HCT116 (cell line): Measurements from ENCODE around the gene RSPH6A.

Experiments
- POLR2A ChIP-seq: IDR thresholded peaks from 2 replicates; pipeline ENCODE4 v1.7.0; 2011; ENCODE audit warnings: borderline replicate concordance; ENCODE audit not compliant: insufficient read depth, insufficient read length; ENCODE audit errors: extremely low read depth
- SP1 ChIP-seq: IDR thresholded peaks from 2 replicates; pipeline ENCODE4 v1.6.1; 2012; ENCODE audit warnings: low read depth
- SRF ChIP-seq: IDR thresholded peaks from 2 replicates; pipeline ENCODE4 v1.6.1; 2012; ENCODE audit warnings: low read depth
- TF ChIP-seq, protein P1 (sequence below), 3 experiments: fragments of 200-600 bp in 1 of 3; sonication (generic) in 1 of 3; IDR thresholded peaks in 2 of 3; conservative IDR thresholded peaks in 1 of 3; 2 replicates each; pipeline ENCODE4 v1.5.1; 2012 to 2017; ENCODE audit warnings: low read depth in 2 of 3, low read length in 2 of 3, antibody characterized with exemption in 1 of 3, borderline replicate concordance in 1 of 3, control low read depth in 1 of 3, mild to moderate bottlenecking in 1 of 3, mixed read lengths in 1 of 3, mixed run types in 1 of 3, moderate library complexity in 1 of 3; ENCODE audit not compliant: insufficient read depth in 1 of 3
- TF ChIP-seq, protein P2 (sequence below): IDR thresholded peaks from 2 replicates; pipeline ENCODE4 v1.6.1; 2011; ENCODE audit warnings: mild to moderate bottlenecking, low read length, moderate library complexity; ENCODE audit not compliant: insufficient replicate concordance; ENCODE audit errors: extremely low read depth

GRCh38 chr19:45786533-45786894 is 28.6 kb downstream of the RSPH6A start:
- TF ChIP-seq, protein P1, sequence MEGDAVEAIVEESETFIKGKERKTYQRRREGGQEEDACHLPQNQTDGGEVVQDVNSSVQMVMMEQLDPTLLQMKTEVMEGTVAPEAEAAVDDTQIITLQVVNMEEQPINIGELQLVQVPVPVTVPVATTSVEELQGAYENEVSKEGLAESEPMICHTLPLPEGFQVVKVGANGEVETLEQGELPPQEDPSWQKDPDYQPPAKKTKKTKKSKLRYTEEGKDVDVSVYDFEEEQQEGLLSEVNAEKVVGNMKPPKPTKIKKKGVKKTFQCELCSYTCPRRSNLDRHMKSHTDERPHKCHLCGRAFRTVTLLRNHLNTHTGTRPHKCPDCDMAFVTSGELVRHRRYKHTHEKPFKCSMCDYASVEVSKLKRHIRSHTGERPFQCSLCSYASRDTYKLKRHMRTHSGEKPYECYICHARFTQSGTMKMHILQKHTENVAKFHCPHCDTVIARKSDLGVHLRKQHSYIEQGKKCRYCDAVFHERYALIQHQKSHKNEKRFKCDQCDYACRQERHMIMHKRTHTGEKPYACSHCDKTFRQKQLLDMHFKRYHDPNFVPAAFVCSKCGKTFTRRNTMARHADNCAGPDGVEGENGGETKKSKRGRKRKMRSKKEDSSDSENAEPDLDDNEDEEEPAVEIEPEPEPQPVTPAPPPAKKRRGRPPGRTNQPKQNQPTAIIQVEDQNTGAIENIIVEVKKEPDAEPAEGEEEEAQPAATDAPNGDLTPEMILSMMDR (IDR thresholded peaks at IDR 0.05 in 2 of 3, conservative IDR thresholded peaks at IDR 0.05 in 1 of 3; ENCODE audit: borderline replicate concordance in 1 of 3, insufficient read depth in 1 of 3, low read depth in 2 of 3, low read length in 2 of 3) = no peak
- no peak for TF ChIP-seq SP1
- TF ChIP-seq SRF = no peak
- TF ChIP-seq, protein P2, sequence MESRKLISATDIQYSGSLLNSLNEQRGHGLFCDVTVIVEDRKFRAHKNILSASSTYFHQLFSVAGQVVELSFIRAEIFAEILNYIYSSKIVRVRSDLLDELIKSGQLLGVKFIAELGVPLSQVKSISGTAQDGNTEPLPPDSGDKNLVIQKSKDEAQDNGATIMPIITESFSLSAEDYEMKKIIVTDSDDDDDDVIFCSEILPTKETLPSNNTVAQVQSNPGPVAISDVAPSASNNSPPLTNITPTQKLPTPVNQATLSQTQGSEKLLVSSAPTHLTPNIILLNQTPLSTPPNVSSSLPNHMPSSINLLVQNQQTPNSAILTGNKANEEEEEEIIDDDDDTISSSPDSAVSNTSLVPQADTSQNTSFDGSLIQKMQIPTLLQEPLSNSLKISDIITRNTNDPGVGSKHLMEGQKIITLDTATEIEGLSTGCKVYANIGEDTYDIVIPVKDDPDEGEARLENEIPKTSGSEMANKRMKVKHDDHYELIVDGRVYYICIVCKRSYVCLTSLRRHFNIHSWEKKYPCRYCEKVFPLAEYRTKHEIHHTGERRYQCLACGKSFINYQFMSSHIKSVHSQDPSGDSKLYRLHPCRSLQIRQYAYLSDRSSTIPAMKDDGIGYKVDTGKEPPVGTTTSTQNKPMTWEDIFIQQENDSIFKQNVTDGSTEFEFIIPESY = no peak
- no peak for TF ChIP-seq POLR2A
